Measurements from ENCODE around the gene C19orf73.
"Not testable (repeated sequence)": the region's sequence is repeated elsewhere in the genome, so short reads cannot be mapped to it uniquely, and the experiment has no call there.

Gene C19orf73

GRCh38 chr19:49148784-49149651 is 30.1 kb upstream of the C19orf73 start:
- peak; percentile 83 for DNase-seq

DNA sequence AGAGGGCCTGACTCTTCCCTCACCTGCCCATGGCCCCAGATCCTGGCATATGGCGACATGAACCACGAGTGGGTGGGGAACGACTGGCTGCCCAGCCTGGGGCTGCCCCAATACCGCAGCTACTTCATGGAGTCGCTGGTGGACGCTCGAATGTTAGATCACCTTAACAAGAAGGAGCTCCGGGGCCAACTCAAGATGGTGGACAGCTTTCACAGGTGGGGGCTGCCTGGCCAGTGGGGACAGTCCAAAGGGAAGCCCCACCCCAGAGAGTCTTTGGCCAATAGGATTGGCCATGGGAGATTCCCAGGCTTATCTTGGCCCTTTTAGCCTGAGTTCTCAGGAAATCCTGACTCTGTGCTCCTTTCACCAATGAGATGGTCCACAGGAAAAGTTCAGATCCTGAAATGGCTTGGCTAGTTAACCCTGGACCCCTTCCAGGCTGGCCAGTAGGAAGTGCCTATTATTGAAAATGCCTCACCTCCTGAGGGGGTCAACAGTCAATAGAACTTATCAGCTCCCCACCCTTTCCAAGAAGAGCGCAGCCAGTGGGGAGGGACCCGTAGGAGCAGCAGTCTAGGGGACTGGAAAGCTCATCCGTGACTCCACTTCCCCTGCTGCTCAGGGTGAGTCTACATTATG is 29.2 kb upstream of the C19orf73 start:
- no peak for DNase-seq

GRCh38 chr19:49146408-49146770 is 27.4 kb upstream of the C19orf73 start:
- not testable (repeated sequence) for DNase-seq

DNA sequence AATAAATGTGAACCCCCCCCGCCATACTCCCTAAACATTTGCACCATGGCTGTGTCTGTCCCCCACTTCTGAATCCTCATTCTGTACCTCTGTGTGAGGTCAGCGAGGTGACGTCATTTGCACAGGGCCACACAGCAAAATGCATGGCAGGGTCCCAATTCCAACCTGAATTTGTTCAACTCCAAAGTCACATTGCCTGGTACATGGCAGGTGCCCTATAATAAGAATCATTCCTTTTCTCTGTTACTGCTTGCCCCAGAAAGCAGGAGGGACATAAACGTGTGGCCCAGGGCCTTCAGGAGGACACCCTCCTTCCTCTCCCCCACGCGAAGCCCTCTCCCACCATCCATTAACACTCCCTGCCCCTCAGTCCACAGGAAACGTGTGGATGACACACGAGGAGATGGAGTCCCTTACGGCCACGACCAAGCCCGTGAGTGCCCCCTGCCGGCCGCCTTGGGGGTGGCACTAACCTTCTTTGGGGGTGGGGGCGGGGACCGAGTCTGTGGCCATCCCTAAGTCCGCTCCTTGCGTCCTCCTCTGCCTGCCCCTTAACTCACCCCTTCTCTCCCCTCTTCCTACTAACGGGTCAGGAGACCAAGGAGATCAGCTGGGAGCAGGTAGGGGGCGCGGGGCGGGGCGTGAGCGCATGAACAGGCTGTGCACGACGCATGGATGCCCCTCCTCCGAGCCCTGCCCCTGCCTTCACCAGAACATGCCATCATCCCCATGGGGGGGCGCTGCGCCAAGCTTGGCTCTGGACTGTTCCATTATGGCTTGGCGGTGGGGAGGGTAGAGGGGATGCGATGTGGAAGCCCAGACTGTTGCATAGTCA is 26.8 kb upstream of the C19orf73 start:
- peak; percentile 86 for DNase-seq

DNA sequence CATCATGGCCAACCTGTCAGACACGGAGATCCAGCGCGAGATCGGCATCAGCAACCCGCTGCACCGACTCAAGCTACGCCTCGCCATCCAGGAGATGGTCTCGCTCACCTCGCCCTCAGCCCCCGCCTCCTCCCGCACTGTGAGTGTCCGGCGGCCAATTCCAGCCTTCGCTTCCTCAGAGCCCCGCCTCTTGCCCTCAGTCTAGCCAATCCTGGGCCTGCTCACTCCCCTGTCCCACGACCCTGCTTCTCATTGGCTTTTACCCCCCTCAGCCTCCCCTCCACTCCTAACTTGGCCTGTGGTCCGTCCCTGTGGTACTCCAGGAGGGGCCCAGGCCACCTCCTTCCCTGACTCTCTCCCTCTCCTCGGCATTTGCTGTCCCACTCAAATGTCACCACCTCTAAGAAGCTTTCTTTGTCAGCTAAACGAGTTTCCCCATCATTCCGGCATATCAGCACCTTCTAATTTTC is 24.0 kb upstream of the C19orf73 start:
- peak; percentile 72 for DNase-seq

GRCh38 chr19:49141352-49141751 is 22.4 kb upstream of the C19orf73 start:
- no peak for DNase-seq

- no peak for DNase-seq
Observed at GRCh38 chr19:49140951-49141350, 22.0 kb upstream of the C19orf73 start.

DNA sequence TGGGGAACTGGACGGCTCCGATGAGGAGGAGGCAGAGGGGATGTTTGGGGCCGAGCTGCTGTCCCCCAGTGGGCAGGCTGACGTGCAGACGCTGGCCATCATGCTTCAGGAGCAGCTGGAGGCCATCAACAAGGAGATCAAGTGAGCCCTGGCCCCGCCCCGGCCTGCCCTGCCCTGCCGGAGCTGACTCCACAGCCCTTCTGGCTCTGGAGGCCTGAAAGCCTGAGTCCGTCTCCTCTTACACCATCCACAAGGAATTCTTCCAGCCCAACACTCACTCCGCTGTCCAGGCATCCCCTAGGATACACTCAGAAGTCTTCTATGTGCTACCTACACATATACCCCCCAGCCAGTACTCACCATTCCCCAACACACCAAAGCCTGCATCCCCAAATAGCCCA is 17.8 kb upstream of the C19orf73 start:
- no peak for DNase-seq

DNA sequence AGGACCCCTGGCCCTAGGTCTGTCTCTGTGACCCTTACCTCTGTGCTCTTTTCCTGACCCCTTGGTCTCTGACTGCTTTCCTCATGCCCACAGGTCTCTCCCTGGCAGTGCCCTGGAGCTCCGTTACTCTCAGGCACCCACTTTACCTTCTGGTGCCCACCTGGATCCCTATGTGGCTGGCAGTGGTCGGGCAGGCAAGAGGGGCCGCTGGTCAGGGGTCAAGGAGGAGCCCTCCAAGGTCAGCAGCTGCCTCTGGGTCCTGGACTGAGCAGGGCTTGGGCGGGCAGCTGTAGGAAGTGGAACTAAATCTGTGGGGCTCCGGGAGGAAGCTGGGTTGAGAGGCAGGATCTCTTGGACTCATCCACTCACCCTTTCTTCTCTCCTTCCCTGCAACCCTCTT is 16.7 kb upstream of the C19orf73 start:
- no peak for DNase-seq

- DNase-seq = peak; percentile 75
Observed at GRCh38 chr19:49133621-49134454, 14.9 kb upstream of the C19orf73 start.

DNA sequence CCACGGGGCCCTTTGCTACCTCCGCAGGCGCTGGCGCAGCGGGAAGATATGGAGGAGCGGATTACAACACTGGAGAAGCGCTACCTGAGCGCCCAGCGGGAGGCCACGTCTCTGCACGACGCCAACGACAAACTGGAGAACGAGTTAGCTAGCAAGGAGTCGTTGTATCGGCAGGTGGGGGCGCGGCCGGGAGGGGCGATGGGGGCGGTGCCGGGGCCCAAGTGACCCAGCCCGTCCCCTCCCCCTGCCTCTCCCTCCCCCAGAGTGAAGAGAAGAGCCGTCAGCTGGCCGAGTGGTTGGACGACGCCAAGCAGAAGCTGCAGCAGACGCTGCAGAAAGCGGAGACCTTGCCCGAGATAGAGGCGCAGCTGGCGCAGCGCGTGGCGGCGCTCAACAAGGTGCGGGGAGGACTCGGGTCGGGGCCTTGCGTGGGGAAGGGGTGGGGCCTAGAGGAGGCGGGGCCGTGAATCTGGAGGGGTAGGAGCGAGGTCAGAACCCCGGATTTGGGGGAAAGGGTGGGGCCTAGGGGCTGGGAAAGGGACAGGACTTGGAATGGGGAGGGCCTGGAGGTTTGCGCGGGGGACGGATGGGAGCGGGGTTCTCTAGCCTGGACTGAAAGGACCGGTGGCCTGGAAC is 14.1 kb upstream of the C19orf73 start:
- DNase-seq = peak; percentile 74

GRCh38 chr19:49130325-49130724 is 11.4 kb upstream of the C19orf73 start:
- DNase-seq = no peak

GRCh38 chr19:49129238-49129583 is 10.3 kb upstream of the C19orf73 start:
- DNase-seq = no peak

DNA sequence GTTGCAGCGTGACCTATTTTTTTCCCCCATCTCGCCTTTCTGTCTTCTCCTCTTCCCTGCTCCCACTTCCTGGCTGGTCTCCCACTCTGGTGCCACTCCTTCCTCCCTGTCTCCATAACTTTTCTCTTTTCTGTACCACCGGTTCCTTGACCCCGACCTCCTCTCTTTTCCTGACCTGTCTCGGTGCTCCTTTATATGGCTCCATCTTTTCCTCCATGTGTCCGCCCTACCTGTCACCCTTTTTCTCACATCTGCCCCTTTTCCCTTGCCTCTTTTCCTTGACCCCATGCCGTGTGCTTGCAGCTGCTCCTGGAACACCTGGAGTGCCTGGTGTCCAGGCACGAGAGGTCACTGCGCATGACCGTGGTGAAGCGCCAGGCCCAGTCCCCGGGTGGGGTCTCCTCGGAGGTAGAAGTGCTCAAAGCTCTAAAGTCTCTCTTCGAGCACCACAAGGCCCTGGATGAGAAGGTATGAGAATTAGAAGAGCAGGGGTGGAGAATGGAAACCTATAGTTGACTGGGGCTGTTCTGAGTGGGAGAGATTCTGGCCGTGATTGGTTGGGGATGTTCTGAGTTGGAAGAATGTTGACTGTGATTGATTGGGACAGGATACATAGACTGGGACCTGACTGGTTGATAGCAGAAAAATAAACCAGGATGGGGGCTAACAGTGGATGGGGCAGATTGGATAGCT is 9.7 kb upstream of the C19orf73 start:
- no peak for DNase-seq

DNA sequence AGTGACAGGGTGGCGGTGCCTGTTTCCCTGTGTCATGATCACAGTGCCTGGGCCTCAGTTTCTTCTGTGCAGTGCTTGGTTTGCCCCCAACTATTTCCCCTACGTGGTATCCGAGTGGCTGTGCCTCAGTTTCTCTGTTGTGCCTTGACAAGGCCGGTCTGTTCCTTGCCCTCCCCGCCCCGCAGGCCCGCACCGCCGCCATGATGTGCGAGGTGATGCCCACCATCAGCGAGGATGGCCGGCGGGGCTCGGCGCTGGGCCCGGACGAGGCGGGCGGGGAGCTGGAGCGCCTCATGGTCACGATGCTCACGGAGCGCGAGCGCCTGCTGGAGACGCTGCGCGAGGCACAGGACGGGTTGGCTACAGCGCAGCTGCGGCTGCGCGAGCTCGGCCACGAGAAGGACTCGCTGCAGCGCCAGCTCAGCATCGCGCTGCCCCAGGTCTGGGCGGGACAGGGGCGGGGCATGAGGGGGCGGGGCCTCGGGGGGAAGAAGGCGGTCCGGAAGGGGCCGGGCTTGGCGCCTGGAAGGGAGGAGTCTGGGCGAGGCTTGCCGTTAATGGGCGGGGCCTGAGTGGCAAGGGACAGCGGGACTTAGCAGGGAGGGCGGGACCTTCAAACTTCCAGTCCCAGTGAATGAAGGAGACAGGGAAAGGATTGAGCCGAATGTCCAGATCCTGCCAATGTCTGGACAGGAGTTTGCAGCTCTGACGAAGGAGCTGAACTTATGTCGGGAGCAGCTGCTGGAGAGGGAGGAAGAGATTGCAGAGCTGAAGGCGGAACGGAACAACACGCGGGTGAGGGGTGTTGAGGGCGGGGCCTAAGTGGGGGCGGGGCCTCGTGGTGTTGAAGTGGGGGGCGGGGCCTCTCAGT is 9.0 kb upstream of the C19orf73 start:
- DNase-seq = peak; percentile 96

- DNase-seq = not testable (repeated sequence)
Observed at GRCh38 chr19:49127225-49127624, 8.3 kb upstream of the C19orf73 start.

DNA sequence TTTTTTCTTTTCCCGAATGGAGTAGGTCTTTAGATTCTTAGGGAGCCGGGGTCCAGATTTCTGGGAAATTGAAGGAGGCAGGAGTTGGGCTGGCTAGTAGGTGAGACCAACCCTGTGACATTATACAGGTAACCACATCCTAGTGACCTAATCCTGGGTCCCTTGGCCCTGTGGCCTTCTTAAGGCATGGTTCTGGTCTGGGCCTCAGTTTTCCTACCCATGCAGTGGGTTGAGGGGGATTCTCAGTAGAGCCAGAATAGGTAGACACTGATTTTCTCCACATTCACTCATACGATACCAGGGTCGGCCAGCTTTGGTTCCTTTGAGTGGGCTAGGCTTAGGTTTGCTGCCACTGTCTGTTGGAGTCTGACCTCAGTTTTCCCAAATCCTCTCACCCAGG is 7.6 kb upstream of the C19orf73 start:
- no peak for DNase-seq

GRCh38 chr19:49125025-49125731 is 6.2 kb upstream of the C19orf73 start:
- no peak for DNase-seq

- DNase-seq = not testable (repeated sequence)
Observed at GRCh38 chr19:49123285-49123684, 4.3 kb upstream of the C19orf73 start.

GRCh38 chr19:49121841-49122240 is 2.9 kb upstream of the C19orf73 start:
- DNase-seq = not testable (repeated sequence)
